H1 (cell line): Measurements from ENCODE around the gene CPTP. TPM values are rescaled to one million over a fixed set of nuclear protein-coding genes. Genes with fewer than 3 reads are reported as not detected.

ENCODE experiments used
- CTCF ChIA-PET: fragments of 300-600 bp; sonication (Branson Sonifier 250); formaldehyde crosslinking; loops from one replicate; lab custom pipeline; 2021; ENCODE audit not compliant: partially characterized antibody; lab: Charles Lee
- POLR2A ChIA-PET: fragments of 300-600 bp; sonication (Branson Sonifier 250); formaldehyde crosslinking; loops from one replicate; lab custom pipeline; 2021; ENCODE audit warnings: inconsistent platforms; ENCODE audit not compliant: partially characterized antibody; lab: Charles Lee
- DNase-seq, 2 experiments: peaks; one replicate each; pipeline versions ENCODE4 v3.0.0 to v3.0.0-alpha.2; 2010 to 2022; ENCODE audit warnings: low spot score in 2 of 2, low read depth in 1 of 2, mixed read lengths in 1 of 2
- FAIRE-seq: peaks from 2 replicates; lab custom pipeline; 2011; peaks lifted over from hg19 to GRCh38; lab: Jason Lieb, UNC
- H2AFZ ChIP-seq: 2 replicates; pipeline ENCODE4 v1.8.1; 2012; ENCODE audit warnings: low read length, inconsistent platforms
- H2AK5ac ChIP-seq: 2 replicates; pipeline ENCODE4 v1.6.1; 2013; ENCODE audit warnings: low read depth, low read length
- H2BK120ac ChIP-seq: replicated peaks from 2 replicates; pipeline ENCODE3; 2013; ENCODE audit warnings: low read depth, low read length, inconsistent platforms
- H2BK12ac ChIP-seq: 2 replicates; pipeline ENCODE4 v1.6.1; 2013; ENCODE audit warnings: low read depth, low read length
- H2BK15ac ChIP-seq: 2 replicates; pipeline ENCODE4 v1.6.1; 2013; ENCODE audit warnings: low read length
- H2BK20ac ChIP-seq: 2 replicates; pipeline ENCODE4 v1.6.1; 2013; ENCODE audit warnings: low read length
- H2BK5ac ChIP-seq: 2 replicates; pipeline ENCODE4 v1.6.1; 2013; ENCODE audit warnings: low read depth, low read length
- H3K14ac ChIP-seq: 2 replicates; pipeline ENCODE4 v1.6.1; 2013; ENCODE audit warnings: inconsistent platforms; ENCODE audit not compliant: insufficient read length
- H3K18ac ChIP-seq: 2 replicates; pipeline ENCODE4 v1.6.1; 2013; ENCODE audit warnings: low read length; ENCODE audit errors: extremely low read depth
- H3K23ac ChIP-seq: 2 replicates; pipeline ENCODE4 v1.6.1; 2013; ENCODE audit warnings: inconsistent platforms; ENCODE audit not compliant: insufficient read length
- H3K23me2 ChIP-seq: 2 replicates; pipeline ENCODE4 v1.6.1; 2013; ENCODE audit warnings: low read depth, low read length
- H3K27ac ChIP-seq: 2 replicates; pipeline ENCODE4 v1.6.1; 2011; ENCODE audit warnings: low read depth, low read length, inconsistent platforms
- H3K27me3 ChIP-seq, 4 experiments: replicated peaks in 1 of 4; 1 replicate in 1 of 4; 2 replicates in 3 of 4; pipeline versions ENCODE4 v1.6.1 to v1.8.1; 2011 to 2013; ENCODE audit warnings: low read length in 3 of 4, mild to moderate bottlenecking in 3 of 4, inconsistent platforms in 2 of 4, mixed read lengths in 2 of 4, moderate library complexity in 1 of 4; ENCODE audit not compliant: control insufficient read depth in 3 of 4, insufficient read depth in 3 of 4; ENCODE audit errors: extremely low read depth in 1 of 4
- H3K36me3 ChIP-seq, 4 experiments: 2 replicates each; pipeline versions ENCODE4 v1.6.1 to v1.8.1; 2011 to 2013; ENCODE audit warnings: mild to moderate bottlenecking in 4 of 4, low read length in 3 of 4, moderate library complexity in 2 of 4, control low read depth in 1 of 4, inconsistent platforms in 1 of 4; ENCODE audit not compliant: insufficient read depth in 4 of 4, control insufficient read depth in 2 of 4
- H3K4ac ChIP-seq: replicated peaks from 2 replicates; pipeline ENCODE3; 2013; ENCODE audit warnings: low read length, low read depth, mixed read lengths, inconsistent platforms; ENCODE audit not compliant: insufficient read length
- H3K4me1 ChIP-seq, 4 experiments: replicated peaks in 1 of 4; 1 replicate in 1 of 4; 2 replicates in 3 of 4; pipeline versions ENCODE4 v1.6.1 to v1.8.1; 2011 to 2013; ENCODE audit warnings: low read length in 3 of 4, inconsistent platforms in 2 of 4, mixed read lengths in 1 of 4; ENCODE audit not compliant: insufficient read depth in 4 of 4, control insufficient read depth in 3 of 4
- H3K4me2 ChIP-seq, 2 experiments: 2 replicates each; pipeline versions ENCODE4 v1.6.1 to v1.8.1; 2011 to 2013; ENCODE audit warnings: low read depth in 2 of 2, low read length in 2 of 2, control low read depth in 1 of 2, inconsistent platforms in 1 of 2, mild to moderate bottlenecking in 1 of 2; ENCODE audit not compliant: insufficient read depth in 1 of 2
- H3K4me3 ChIP-seq, 4 experiments: fragments of 200-600, 300-600 bp in 1 of 4; sonication (generic), shearing (Covaris generic), sonication (Bioruptor Twin) in 1 of 4; 2 replicates each; pipeline versions ENCODE4 v1.5.1 to v1.8.1; 2011 to 2016; ENCODE audit warnings: low read length in 4 of 4, low read depth in 3 of 4, control low read depth in 2 of 4, inconsistent platforms in 2 of 4, mild to moderate bottlenecking in 2 of 4, mixed read lengths in 1 of 4, moderate library complexity in 1 of 4; ENCODE audit not compliant: insufficient read depth in 2 of 4; ENCODE audit errors: extremely low read depth in 1 of 4
- H3K56ac ChIP-seq: replicated peaks from 2 replicates; pipeline ENCODE3; 2013; ENCODE audit warnings: low read depth, mild to moderate bottlenecking, mixed read lengths, low read length, inconsistent platforms; ENCODE audit not compliant: insufficient read length
- H3K79me1 ChIP-seq: 2 replicates; pipeline ENCODE4 v1.6.1; 2013; ENCODE audit warnings: low read depth, low read length, control low read depth
- H3K79me2 ChIP-seq, 2 experiments: 2 replicates each; pipeline versions ENCODE4 v1.6.1 to v1.8.1; 2012 to 2013; ENCODE audit warnings: low read length in 2 of 2, mild to moderate bottlenecking in 2 of 2, inconsistent platforms in 1 of 2; ENCODE audit not compliant: insufficient read depth in 2 of 2, control insufficient read depth in 1 of 2
- H3K9ac ChIP-seq, 4 experiments: replicated peaks in 1 of 4; 1 replicate in 1 of 4; 2 replicates in 3 of 4; pipeline versions ENCODE4 v1.6.1 to v1.8.1; 2011 to 2013; ENCODE audit warnings: low read depth in 3 of 4, low read length in 3 of 4, control low read depth in 2 of 4, mild to moderate bottlenecking in 2 of 4, moderate library complexity in 2 of 4, inconsistent platforms in 1 of 4; ENCODE audit errors: extremely low read depth in 1 of 4
- H3K9me3 ChIP-seq, 2 experiments: 2 replicates each; pipeline versions ENCODE4 v1.6.1 to v1.8.1; 2012 to 2013; ENCODE audit warnings: mild to moderate bottlenecking in 2 of 2, moderate library complexity in 2 of 2, control low read depth in 1 of 2, inconsistent platforms in 1 of 2, low read depth in 1 of 2, low read length in 1 of 2, mixed read lengths in 1 of 2; ENCODE audit not compliant: insufficient read depth in 2 of 2
- H4K20me1 ChIP-seq, 2 experiments: replicated peaks in 1 of 2; 2 replicates each; pipeline versions ENCODE3 to v1.8.1; 2011 to 2013; ENCODE audit warnings: inconsistent platforms in 2 of 2, low read length in 2 of 2, mild to moderate bottlenecking in 1 of 2; ENCODE audit not compliant: insufficient read depth in 2 of 2, control insufficient read depth in 1 of 2
- H4K5ac ChIP-seq: 2 replicates; pipeline ENCODE4 v1.6.1; 2013; ENCODE audit warnings: low read length, low read depth, mixed read lengths, inconsistent platforms; ENCODE audit not compliant: insufficient read length
- H4K8ac ChIP-seq: 2 replicates; pipeline ENCODE4 v1.8.0; 2013; ENCODE audit warnings: mild to moderate bottlenecking, moderate library complexity, low read length, inconsistent platforms; ENCODE audit not compliant: insufficient read depth; ENCODE audit errors: extremely low read depth
- H4K91ac ChIP-seq: replicated peaks from 2 replicates; pipeline ENCODE3; 2013; ENCODE audit warnings: low read length, mixed read lengths, inconsistent platforms; ENCODE audit not compliant: insufficient read length
- WGBS, 2 experiments: shearing (Covaris generic) in 1 of 2; methylation state at CpG; one replicate each; pipeline versions ENCODE4 v1.1.6 to v1.1.7; 2013 to 2015; ENCODE audit warnings: low lambda C conversion rate in 2 of 2, mixed read lengths in 2 of 2, inconsistent platforms in 1 of 2, low coverage in 1 of 2, missing lambda C conversion rate in 1 of 2; ENCODE audit not compliant: insufficient replicate concordance in 2 of 2, insufficient coverage in 1 of 2, insufficient read length in 1 of 2; ENCODE audit errors: extremely low coverage in 1 of 2, missing lambda C conversion rate in 1 of 2; 5-methylcytosine and 5-hydroxymethylcytosine counted together
- polyA plus RNA-seq, 7 experiments: library from polyadenylated mRNA; depleted of rRNA in 3 of 7; stranded (reverse) in 5 of 7; unstranded in 2 of 7; fragments of >200 nt in 5 of 7; fragments of 200-250 nt in 2 of 7; gene quantifications; 1 replicate in 5 of 7; 2 replicates in 1 of 7; 4 replicates in 1 of 7; pipeline versions ENCODE4 v1.2.1 to v1.2.3, GENCODE V29; 2011 to 2013; ENCODE audit warnings: missing spikeins in 2 of 7, mixed read lengths in 2 of 7
- total RNA-seq: library from RNA; stranded (reverse); fragmentation: NEBNext Ultra II Directional; extraction: Animal tissue kit (Norgen Biotek cat#: 25700); gene quantifications from 2 replicates; pipeline ENCODE4 v1.2.1, GENCODE V29; 2021

CPTP gene
- total and polyA plus RNA-seq, 2 of the 8 experiments (the other 6 are each of a cell fraction or from before 2014, with no cell fraction given): 8.1 to 10.6 TPM

DNA sequence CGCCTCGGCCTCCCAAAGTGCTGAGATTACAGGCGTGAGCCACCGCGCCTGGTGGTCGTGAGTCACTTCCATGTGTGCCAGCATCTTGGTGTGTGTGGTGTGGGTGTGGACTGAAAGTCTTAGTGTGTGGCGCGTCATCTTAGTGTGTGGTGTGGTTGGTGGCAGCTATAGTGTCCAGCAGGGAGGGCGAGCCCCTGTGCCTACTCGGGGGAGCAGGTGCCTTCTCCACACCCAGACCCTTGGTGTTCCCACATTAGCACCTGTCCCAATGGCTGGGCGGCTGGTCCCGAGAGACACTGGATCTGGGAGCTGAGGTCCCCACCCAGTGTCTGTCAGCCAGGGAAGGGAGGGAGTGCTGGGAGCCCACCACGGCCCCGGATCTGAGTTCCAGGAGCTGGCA, 41.6 kb upstream of the CPTP start:
- Histone ChIP-seq H3K9ac (no peak overlapping the region), H3K36me3 (no peaks in the 10 kb centered on the region), H3K9me3 (no peaks in the 10 kb centered on the region), H3K56ac (no peak overlapping the region), H3K79me2 (no peaks in the 10 kb centered on the region), H3K23me2 (no peaks in the 10 kb centered on the region), H3K23ac (no peak overlapping the region), H3K4me3 (no peak overlapping the region), H3K4me2 (no peak overlapping the region), H3K27ac (no peak overlapping the region), H2AFZ (no peak overlapping the region), H2AK5ac (no peak overlapping the region), H3K18ac (no peak overlapping the region), H4K91ac (no peak overlapping the region), H2BK20ac (no peak overlapping the region), H2BK120ac (no peak overlapping the region), H3K27me3 (no peaks in the 10 kb centered on the region), H4K20me1 (no peaks in the 10 kb centered on the region), H2BK5ac (no peak overlapping the region), H4K5ac (no peak overlapping the region), H3K4ac (no peak overlapping the region), H4K8ac (no peak overlapping the region; the same call in 1 of the 2 replicates), H2BK12ac (no peak overlapping the region), H3K14ac (no peak overlapping the region), H3K79me1 (no peaks in the 10 kb centered on the region), H3K4me1 (peaks cover 0 to 2% (median under 1%) of the 10 kb centered on the region in 4 experiments; a peak in 1 of 7 replicates), H2BK15ac (no peak overlapping the region)
- POLR2A ChIA-PET: no interaction called here
- FAIRE-seq (no peak), DNase-seq (no peak)
- WGBS, 2 experiments: 91% methylated on average over 14 of the region's 14 CpGs; no CpG with 5 or more reads in 1 of the 2 experiments
- CTCF ChIA-PET: interaction anchor here (1.4 to 6.1 kb wide), 3 partner anchors 8 to 89 kb away, joined by 3 to 38 read pairs (median 4); no protein-coding TSS in a partner anchor
